Neural progenitor cell (in vitro differentiated cells): ENCODE data around the gene FOXE1. TPM values are rescaled to one million over a fixed set of nuclear protein-coding genes. Genes with fewer than 3 reads are reported as not detected.

ENCODE experiments used
- DNase-seq: peaks from one replicate; pipeline ENCODE4 v3.0.0-alpha.2; 2016; ENCODE audit warnings: low spot score
- H2AFZ ChIP-seq: fragments of 200-600 bp; sonication (generic); replicated peaks from 2 replicates; pipeline ENCODE4 v1.6.1; 2016; ENCODE audit warnings: antibody characterized with exemption
- H3F3A ChIP-seq: fragments of 200-600 bp; sonication (generic); 2 replicates; pipeline ENCODE4 v1.6.1; 2016; ENCODE audit warnings: antibody characterized with exemption, low read depth
- H3K27ac ChIP-seq: fragments of 200-600 bp; sonication (generic); 2 replicates; pipeline ENCODE4 v1.5.1; 2016; ENCODE audit warnings: mild to moderate bottlenecking
- H3K27me3 ChIP-seq: fragments of 200-600 bp; sonication (generic); 2 replicates; pipeline ENCODE4 v1.6.1; 2016; ENCODE audit warnings: mild to moderate bottlenecking, moderate library complexity
- H3K36me3 ChIP-seq: fragments of 200-600 bp; sonication (generic); 2 replicates; pipeline ENCODE4 v1.5.1; 2016
- H3K4me1 ChIP-seq: fragments of 200-600 bp; sonication (generic); 2 replicates; pipeline ENCODE4 v1.6.1; 2016; ENCODE audit warnings: mixed run types
- H3K4me2 ChIP-seq: fragments of 200-600 bp; sonication (generic); 2 replicates; pipeline ENCODE4 v1.6.1; 2016
- H3K4me3 ChIP-seq: fragments of 200-600 bp; sonication (generic); 2 replicates; pipeline ENCODE4 v1.5.1; 2016
- H3K79me2 ChIP-seq: fragments of 200-600 bp; sonication (generic); 2 replicates; pipeline ENCODE4 v1.6.1; 2016; ENCODE audit warnings: low read depth
- H3K9ac ChIP-seq: fragments of 200-600 bp; sonication (generic); 2 replicates; pipeline ENCODE4 v1.6.1; 2016
- H3K9me3 ChIP-seq: fragments of 200-600 bp; sonication (generic); 2 replicates; pipeline ENCODE4 v1.5.1; 2016; ENCODE audit warnings: low read depth
- H4K20me1 ChIP-seq: fragments of 200-600 bp; sonication (generic); 2 replicates; pipeline ENCODE4 v1.6.1; 2016; ENCODE audit warnings: low read depth
- H3K27ac Mint-ChIP-seq: 3 replicates; pipeline ENCODE4 v1.8.0; 2021; ENCODE audit warnings: mixed read lengths
- H3K27me3 Mint-ChIP-seq: 2 replicates; pipeline ENCODE4 v1.8.0; 2022; ENCODE audit warnings: low read depth, mild to moderate bottlenecking, inconsistent platforms, moderate library complexity, mixed read lengths; ENCODE audit not compliant: insufficient read depth
- H3K36me3 Mint-ChIP-seq: 3 replicates; pipeline ENCODE4 v1.8.0; 2021; ENCODE audit warnings: mixed read lengths
- H3K4me1 Mint-ChIP-seq: 3 replicates; pipeline ENCODE4 v1.8.0; 2021; ENCODE audit warnings: mixed read lengths
- H3K4me3 Mint-ChIP-seq: 3 replicates; pipeline ENCODE4 v1.8.0; 2021; ENCODE audit warnings: mild to moderate bottlenecking, moderate library complexity, mixed read lengths
- H3K9me3 Mint-ChIP-seq: 3 replicates; pipeline ENCODE4 v1.8.0; 2020; ENCODE audit warnings: mixed read lengths
- CTCF ChIP-seq: fragments of 200-600 bp; sonication (generic); IDR thresholded peaks from 2 replicates; pipeline ENCODE4 v1.5.1; 2017; ENCODE audit warnings: antibody characterized with exemption, mild to moderate bottlenecking
- EZH2 ChIP-seq: fragments of 200-600 bp; sonication (generic); IDR thresholded peaks from 2 replicates; pipeline ENCODE4 v1.6.1; 2017; ENCODE audit warnings: antibody characterized with exemption, mild to moderate bottlenecking, moderate library complexity
- EZH2phosphoT487 ChIP-seq: fragments of 200-600 bp; sonication (generic); IDR thresholded peaks from 2 replicates; pipeline ENCODE4 v1.6.1; 2017; ENCODE audit warnings: antibody characterized with exemption
- total RNA-seq: library from RNA; depleted of rRNA; stranded (reverse); fragments of >200 nt; gene quantifications from 2 replicates; pipeline ENCODE4 v1.2.3, GENCODE V29; 2015; ENCODE audit warnings: low replicate concordance

FOXE1 gene
- total RNA-seq, 1 donor from 2014 or later: not detected

- no peaks in the 10 kb centered on the region for H3K27me3 ChIP-seq
- no peak overlapping the region for H3K27ac ChIP-seq
Measured at GRCh38 chr9:97900103-97900737, 47.2 kb downstream of the FOXE1 start.

GRCh38 chr9:97900738-97901565 lies 47.9 kb downstream of the FOXE1 start:
- Histone ChIP-seq H3K27me3 (no peaks in the 10 kb centered on the region), H3K4me1 (no peaks in the 10 kb centered on the region), H3F3A (no peaks in the 10 kb centered on the region), H3K4me2 (no peak overlapping the region), H3K4me3 (no peak overlapping the region), H3K27ac (no peak overlapping the region), H2AFZ (no peak overlapping the region), H3K36me3 (no peaks in the 10 kb centered on the region), H3K79me2 (no peaks in the 10 kb centered on the region), H4K20me1 (no peaks in the 10 kb centered on the region), H3K9ac (no peak overlapping the region), H3K9me3 (no peaks in the 10 kb centered on the region)
- no peaks in the 10 kb centered on the region for H3K9me3 Mint-ChIP-seq
- no peak overlapping the region for H3K27ac Mint-ChIP-seq
- H3K27me3 Mint-ChIP-seq: peaks cover 4% of the 10 kb centered on the region
- peak; percentile 56 for DNase-seq
- H3K36me3 Mint-ChIP-seq: no peaks in the 10 kb centered on the region
- H3K4me1 Mint-ChIP-seq: no peaks in the 10 kb centered on the region
- H3K4me3 Mint-ChIP-seq: no peak overlapping the region
- TF ChIP-seq EZH2phosphoT487: no peak
- TF ChIP-seq CTCF: peak; percentile 84
- no peak for TF ChIP-seq EZH2

More at GRCh38 chr9:97900103-97900737, 47.2 kb downstream of the FOXE1 start:
- no peak overlapping the region for H3K4me2 ChIP-seq
- no peak overlapping the region for H2AFZ ChIP-seq
- no peak overlapping the region for H3K4me3 ChIP-seq
- H3K9ac ChIP-seq: no peak overlapping the region
- Mint-ChIP-seq H3K4me3 (no peak overlapping the region), H3K9me3 (no peaks in the 10 kb centered on the region), H3K27me3 (peaks cover 4% of the 10 kb centered on the region), H3K4me1 (no peaks in the 10 kb centered on the region), H3K36me3 (no peaks in the 10 kb centered on the region), H3K27ac (no peak overlapping the region)
- H3K9me3 ChIP-seq: no peaks in the 10 kb centered on the region
- TF ChIP-seq EZH2 (no peak), CTCF (no peak), EZH2phosphoT487 (no peak)
- H3K4me1 ChIP-seq: no peaks in the 10 kb centered on the region
- H3K36me3 ChIP-seq: no peaks in the 10 kb centered on the region
- no peak for DNase-seq
- no peaks in the 10 kb centered on the region for H3K79me2 ChIP-seq
- H3F3A ChIP-seq: no peaks in the 10 kb centered on the region
- no peaks in the 10 kb centered on the region for H4K20me1 ChIP-seq

- Mint-ChIP-seq H3K36me3 (peaks cover 5% of the 10 kb centered on the region), H3K9me3 (no peaks in the 10 kb centered on the region), H3K4me1 (no peaks in the 10 kb centered on the region), H3K27ac (no peak overlapping the region), H3K4me3 (no peak overlapping the region), H3K27me3 (peaks cover 2% of the 10 kb centered on the region)
- H3K9me3 ChIP-seq: no peaks in the 10 kb centered on the region
- no peak overlapping the region for H2AFZ ChIP-seq
- no peak overlapping the region for H3K4me2 ChIP-seq
- H3K4me1 ChIP-seq: no peaks in the 10 kb centered on the region
- H4K20me1 ChIP-seq: no peaks in the 10 kb centered on the region
- no peaks in the 10 kb centered on the region for H3K79me2 ChIP-seq
- no peak overlapping the region for H3K4me3 ChIP-seq
- no peak overlapping the region for H3K27ac ChIP-seq
- no peak for DNase-seq
- TF ChIP-seq EZH2 (no peak), EZH2phosphoT487 (no peak), CTCF (no peak)
- H3K27me3 ChIP-seq: no peaks in the 10 kb centered on the region
- no peaks in the 10 kb centered on the region for H3K36me3 ChIP-seq
- peak overlapping the region; percentile 22 for H3K9ac ChIP-seq
- no peaks in the 10 kb centered on the region for H3F3A ChIP-seq
Measured at GRCh38 chr9:97903177-97903576, 50.2 kb downstream of the FOXE1 start.
